Measurements from ENCODE around the gene FAAP20.

DNA sequence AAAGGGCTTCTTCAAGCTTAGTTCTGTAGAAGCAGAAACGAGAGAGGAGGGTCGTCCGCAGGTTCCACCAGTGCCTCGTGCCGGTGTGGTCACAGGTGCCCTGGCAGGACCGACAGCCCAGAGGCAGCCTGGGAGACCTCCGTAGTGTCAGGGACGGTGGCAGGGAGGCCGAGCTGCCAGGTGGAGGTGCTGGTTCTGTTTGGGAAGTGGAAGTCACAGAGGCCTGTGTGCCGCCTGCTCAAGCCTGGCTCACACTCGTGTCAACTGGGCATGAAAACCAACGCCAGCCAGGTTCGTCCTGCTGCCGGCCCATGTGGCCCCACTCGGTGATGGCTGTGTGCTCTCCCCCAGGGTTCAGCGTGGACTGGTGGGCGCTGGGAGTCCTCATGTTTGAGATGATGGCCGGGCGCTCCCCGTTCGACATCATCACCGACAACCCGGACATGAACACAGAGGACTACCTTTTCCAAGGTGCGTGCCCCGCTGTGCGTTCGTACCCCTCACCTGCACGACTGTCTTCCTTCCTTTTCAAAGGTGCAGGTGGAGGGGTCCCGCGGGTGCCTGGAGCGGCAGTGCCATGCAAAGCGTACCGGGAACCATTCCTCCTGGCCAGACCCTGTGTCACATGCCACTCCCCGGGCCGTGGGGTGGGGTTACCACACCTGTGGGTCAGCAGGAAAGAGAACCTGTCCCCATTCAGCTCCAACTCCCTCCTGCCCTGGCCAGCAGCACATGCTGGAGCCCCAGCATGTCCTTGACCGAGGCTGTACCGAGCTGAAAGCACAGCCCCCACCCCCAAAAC lies 20.8 kb downstream of the FAAP20 start:
- TF ChIP-seq EZH2 (optimal IDR thresholded peaks at IDR 0.05; ENCODE audit: low read depth, low read length): no peak
- TF ChIP-seq, protein P1, sequence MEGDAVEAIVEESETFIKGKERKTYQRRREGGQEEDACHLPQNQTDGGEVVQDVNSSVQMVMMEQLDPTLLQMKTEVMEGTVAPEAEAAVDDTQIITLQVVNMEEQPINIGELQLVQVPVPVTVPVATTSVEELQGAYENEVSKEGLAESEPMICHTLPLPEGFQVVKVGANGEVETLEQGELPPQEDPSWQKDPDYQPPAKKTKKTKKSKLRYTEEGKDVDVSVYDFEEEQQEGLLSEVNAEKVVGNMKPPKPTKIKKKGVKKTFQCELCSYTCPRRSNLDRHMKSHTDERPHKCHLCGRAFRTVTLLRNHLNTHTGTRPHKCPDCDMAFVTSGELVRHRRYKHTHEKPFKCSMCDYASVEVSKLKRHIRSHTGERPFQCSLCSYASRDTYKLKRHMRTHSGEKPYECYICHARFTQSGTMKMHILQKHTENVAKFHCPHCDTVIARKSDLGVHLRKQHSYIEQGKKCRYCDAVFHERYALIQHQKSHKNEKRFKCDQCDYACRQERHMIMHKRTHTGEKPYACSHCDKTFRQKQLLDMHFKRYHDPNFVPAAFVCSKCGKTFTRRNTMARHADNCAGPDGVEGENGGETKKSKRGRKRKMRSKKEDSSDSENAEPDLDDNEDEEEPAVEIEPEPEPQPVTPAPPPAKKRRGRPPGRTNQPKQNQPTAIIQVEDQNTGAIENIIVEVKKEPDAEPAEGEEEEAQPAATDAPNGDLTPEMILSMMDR (IDR thresholded peaks at IDR 0.05; ENCODE audit: low read length): no peak
